Stimulated activated naive CD8-positive, alpha-beta T cell treated with anti-CD3 and anti-CD28 coated beads, Interleukin-15, amount 100 ng/mL, for 72 hours (primary cell): ENCODE data around the gene CHD2.
"Not testable (repeated sequence)": the region's sequence is repeated elsewhere in the genome, so short reads cannot be mapped to it uniquely, and the experiment has no call there.

Experiments
- ATAC-seq: fragments of 150-1000 bp; cut with Tn5 transposase; 2 replicates; pipeline ENCODE4 v1.10.0; 2021; ENCODE audit warnings: mild to moderate bottlenecking, moderate library complexity
- DNase-seq, 2 donors: peaks; one replicate each; pipeline ENCODE4 v3.0.0; 2021 to 2022
- H3K27ac Mint-ChIP-seq, 2 donors: one replicate each; pipeline ENCODE4 v1.8.0; 2022; ENCODE audit warnings: mild to moderate bottlenecking in 2 of 2, mixed read lengths in 2 of 2, moderate library complexity in 2 of 2
- H3K27me3 Mint-ChIP-seq: one replicate; pipeline ENCODE4 v1.8.0; 2022; ENCODE audit warnings: mixed read lengths
- H3K4me1 Mint-ChIP-seq: one replicate; pipeline ENCODE4 v1.8.0; 2022; ENCODE audit warnings: mild to moderate bottlenecking, mixed read lengths
- H3K4me3 Mint-ChIP-seq, 2 donors: one replicate each; pipeline ENCODE4 v1.8.0; 2022; ENCODE audit warnings: mild to moderate bottlenecking in 2 of 2, mixed read lengths in 2 of 2, moderate library complexity in 1 of 2
- H3K9me3 Mint-ChIP-seq, 2 donors: one replicate each; pipeline ENCODE4 v1.8.0; 2022; ENCODE audit warnings: mixed read lengths in 2 of 2

Gene CHD2

GRCh38 chr15:92899948-92900730 lies at the start of gene CHD2:
Gene CHD2 (plus strand): TSS chr15:92900324. CDS start chr15:92901238, 914 bp downstream.
- Mint-ChIP-seq H3K27ac (peak within 1 kb of the TSS; percentile 100), H3K27me3 (no peaks in the 10 kb centered on the region), H3K9me3 (peaks cover 10 to 15% of the 10 kb centered on the region in 2 donors), H3K4me3 (peak within 1 kb of the TSS; percentile 97 to 98), H3K4me1 (peaks cover 44% of the 10 kb centered on the region)
- DNase-seq = peak; percentile 78 to 83
- ATAC-seq = peak; percentile 85

DNA sequence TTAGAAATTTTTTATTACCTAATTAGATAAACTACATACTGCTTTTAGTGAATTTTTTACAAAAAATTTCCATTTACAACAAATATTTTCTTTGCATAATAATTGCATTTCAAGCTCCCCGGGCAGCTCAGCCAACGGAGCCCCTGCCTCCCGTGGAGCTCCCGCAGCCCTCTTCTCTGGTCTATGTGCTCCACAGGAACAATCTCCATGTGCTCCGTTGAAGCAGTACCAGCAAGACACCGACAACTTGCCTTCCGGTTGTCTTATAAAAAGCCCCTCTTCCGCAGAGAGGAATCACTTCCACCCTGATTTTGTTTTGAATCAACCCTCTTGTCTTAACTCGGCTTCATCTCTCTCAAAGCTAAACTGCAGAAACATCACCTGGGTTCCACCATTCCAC lies 46.9 kb upstream of the CHD2 start:
- no peaks in the 10 kb centered on the region for H3K9me3 Mint-ChIP-seq
- ATAC-seq (no peak), DNase-seq (no peak)
- no peak overlapping the region for H3K4me3 Mint-ChIP-seq
- peaks cover 27% of the 10 kb centered on the region for H3K4me1 Mint-ChIP-seq
- no peak overlapping the region for H3K27ac Mint-ChIP-seq
- H3K27me3 Mint-ChIP-seq = no peaks in the 10 kb centered on the region

DNA sequence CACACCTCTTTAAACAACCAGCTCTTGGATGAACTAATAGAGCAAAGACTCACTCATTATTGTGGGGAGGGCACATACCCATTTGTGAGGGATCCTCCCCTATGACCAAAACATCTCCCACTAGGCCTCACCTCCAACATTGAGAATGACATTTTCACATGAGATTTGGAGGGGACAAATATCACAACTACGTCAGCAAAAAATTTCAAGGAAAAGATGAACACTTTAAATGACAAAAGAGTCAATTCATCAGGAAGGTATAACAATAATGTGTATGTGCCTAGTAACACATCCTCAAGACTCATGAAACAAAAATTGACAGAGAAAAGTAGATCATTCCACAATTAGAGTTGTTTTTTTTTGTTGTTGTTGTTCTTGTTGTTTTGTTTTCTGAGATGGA lies 38.4 kb upstream of the CHD2 start:
- Mint-ChIP-seq H3K4me3 (no peak overlapping the region), H3K4me1 (no peaks in the 10 kb centered on the region), H3K27me3 (no peaks in the 10 kb centered on the region), H3K27ac (no peak overlapping the region), H3K9me3 (peaks cover 7 to 13% of the 10 kb centered on the region in 2 donors)
- DNase-seq (no peak), ATAC-seq (no peak)

- Mint-ChIP-seq H3K27ac (no peak overlapping the region), H3K9me3 (peaks cover 7 to 13% of the 10 kb centered on the region in 2 donors), H3K4me3 (no peak overlapping the region), H3K27me3 (no peaks in the 10 kb centered on the region), H3K4me1 (no peaks in the 10 kb centered on the region)
- ATAC-seq (no peak), DNase-seq (no peak)
Measured at GRCh38 chr15:92864127-92864814, 35.9 kb upstream of the CHD2 start.

- Mint-ChIP-seq H3K27me3 (no peaks in the 10 kb centered on the region), H3K27ac (no peak overlapping the region), H3K9me3 (peaks cover 0 to 6% of the 10 kb centered on the region in 2 donors), H3K4me3 (no peak overlapping the region), H3K4me1 (no peaks in the 10 kb centered on the region)
- ATAC-seq (no peak), DNase-seq (no peak)
Measured at GRCh38 chr15:92869263-92869940, 30.7 kb upstream of the CHD2 start.

- no peak overlapping the region for H3K27ac Mint-ChIP-seq
- H3K4me3 Mint-ChIP-seq = no peak overlapping the region
- DNase-seq (no peak), ATAC-seq (no peak)
- H3K4me1 Mint-ChIP-seq = no peaks in the 10 kb centered on the region
- no peaks in the 10 kb centered on the region for H3K9me3 Mint-ChIP-seq
- no peaks in the 10 kb centered on the region for H3K27me3 Mint-ChIP-seq
Measured at GRCh38 chr15:92870010-92870591, 30.0 kb upstream of the CHD2 start.

- H3K27ac Mint-ChIP-seq, H3K9me3 Mint-ChIP-seq, ATAC-seq, H3K4me1 Mint-ChIP-seq, DNase-seq, H3K27me3 Mint-ChIP-seq, H3K4me3 Mint-ChIP-seq: not testable (repeated sequence)
Measured at GRCh38 chr15:92872967-92873366, 27.2 kb upstream of the CHD2 start.

GRCh38 chr15:92877000-92877399 lies 23.1 kb upstream of the CHD2 start:
- H3K9me3 Mint-ChIP-seq = no peaks in the 10 kb centered on the region
- no peak overlapping the region for H3K27ac Mint-ChIP-seq
- no peaks in the 10 kb centered on the region for H3K27me3 Mint-ChIP-seq
- no peak for DNase-seq
- no peak overlapping the region for H3K4me3 Mint-ChIP-seq
- ATAC-seq = no peak
- peaks cover 47% of the 10 kb centered on the region for H3K4me1 Mint-ChIP-seq

- peaks cover 51% of the 10 kb centered on the region for H3K4me1 Mint-ChIP-seq
- H3K4me3 Mint-ChIP-seq = no peak overlapping the region
- no peak overlapping the region for H3K27ac Mint-ChIP-seq
- DNase-seq (no peak), ATAC-seq (no peak)
- no peaks in the 10 kb centered on the region for H3K27me3 Mint-ChIP-seq
- H3K9me3 Mint-ChIP-seq = no peaks in the 10 kb centered on the region
Measured at GRCh38 chr15:92877416-92877815, 22.7 kb upstream of the CHD2 start.

GRCh38 chr15:92878593-92879053 lies 21.5 kb upstream of the CHD2 start:
- ATAC-seq = no peak
- H3K4me3 Mint-ChIP-seq = no peak overlapping the region
- no peaks in the 10 kb centered on the region for H3K9me3 Mint-ChIP-seq
- H3K27me3 Mint-ChIP-seq = no peaks in the 10 kb centered on the region
- no peak overlapping the region for H3K27ac Mint-ChIP-seq
- H3K4me1 Mint-ChIP-seq = peaks cover 52% of the 10 kb centered on the region
- no peak for DNase-seq

DNA sequence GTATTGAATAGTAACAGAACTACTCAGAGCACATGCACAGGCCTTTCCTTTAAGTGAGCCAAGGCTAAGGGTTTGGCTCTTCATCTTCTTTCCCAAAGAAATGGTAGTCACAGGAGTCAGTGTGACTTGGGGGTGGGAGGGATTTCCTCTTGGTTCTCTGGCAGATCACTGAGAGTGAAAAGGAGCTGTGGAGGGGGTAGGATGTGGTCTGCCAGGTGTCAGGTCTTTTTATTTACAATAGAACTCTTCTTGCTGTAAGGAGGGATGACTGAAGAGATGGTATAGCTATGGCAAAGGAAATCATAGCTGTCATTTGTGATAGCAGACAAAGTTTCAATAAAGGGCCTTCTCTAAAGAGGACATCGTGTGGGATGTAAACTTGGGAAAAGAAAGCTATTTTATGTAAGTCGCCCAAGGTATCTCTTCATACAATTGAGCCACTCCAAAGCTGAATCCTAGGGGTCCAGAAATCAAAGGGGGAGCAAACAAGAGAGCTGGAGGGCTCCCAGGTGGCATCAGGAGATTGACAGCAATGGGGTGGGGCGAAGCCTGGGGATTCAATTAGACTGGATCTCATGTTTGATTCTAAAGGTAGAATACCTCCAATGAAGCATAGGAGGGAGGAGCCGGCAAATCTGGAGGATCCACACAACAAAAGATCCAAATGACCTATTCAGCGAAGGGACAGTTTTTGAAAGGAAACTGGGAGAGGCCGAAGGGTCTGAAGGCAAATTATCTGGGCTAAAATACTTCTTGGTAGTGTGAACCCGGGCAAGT lies 20.0 kb upstream of the CHD2 start:
- Mint-ChIP-seq H3K27me3 (no peaks in the 10 kb centered on the region), H3K9me3 (no peaks in the 10 kb centered on the region), H3K27ac (peak overlapping the region; percentile 99), H3K4me3 (peak overlapping the region; percentile 94 to 95), H3K4me1 (peaks cover 52% of the 10 kb centered on the region)
- no peak for DNase-seq
- no peak for ATAC-seq

DNA sequence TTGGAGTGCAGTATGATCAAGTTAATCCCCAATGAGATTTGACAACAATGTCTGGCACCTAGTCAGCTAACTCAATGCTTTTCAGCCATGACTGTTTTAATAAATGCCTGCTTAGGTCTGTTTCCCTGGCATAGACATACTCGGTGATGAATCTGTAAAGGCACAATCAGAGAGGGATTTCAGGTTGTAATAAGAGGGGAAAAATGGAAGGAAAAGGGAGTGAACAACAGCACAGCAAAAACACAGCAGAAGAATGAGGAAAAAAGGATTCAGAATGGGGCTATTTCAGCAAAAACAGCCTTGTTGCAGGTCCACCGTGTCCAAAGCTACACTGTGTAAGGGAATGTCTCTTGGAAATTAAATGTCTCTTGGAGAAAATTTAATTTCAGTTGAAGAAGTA lies 19.3 kb upstream of the CHD2 start:
- Mint-ChIP-seq H3K27me3 (no peaks in the 10 kb centered on the region), H3K4me1 (peaks cover 52% of the 10 kb centered on the region), H3K9me3 (no peaks in the 10 kb centered on the region), H3K27ac (peak overlapping the region; percentile 99), H3K4me3 (peak overlapping the region; percentile 94 to 95)
- DNase-seq = no peak
- ATAC-seq = no peak

GRCh38 chr15:92881211-92881754 lies 18.8 kb upstream of the CHD2 start:
- H3K4me1 Mint-ChIP-seq = peaks cover 52% of the 10 kb centered on the region
- peak overlapping the region; percentile 94 to 95 for H3K4me3 Mint-ChIP-seq
- no peak for DNase-seq
- no peaks in the 10 kb centered on the region for H3K9me3 Mint-ChIP-seq
- no peaks in the 10 kb centered on the region for H3K27me3 Mint-ChIP-seq
- no peak for ATAC-seq
- H3K27ac Mint-ChIP-seq = peak overlapping the region; percentile 99

DNA sequence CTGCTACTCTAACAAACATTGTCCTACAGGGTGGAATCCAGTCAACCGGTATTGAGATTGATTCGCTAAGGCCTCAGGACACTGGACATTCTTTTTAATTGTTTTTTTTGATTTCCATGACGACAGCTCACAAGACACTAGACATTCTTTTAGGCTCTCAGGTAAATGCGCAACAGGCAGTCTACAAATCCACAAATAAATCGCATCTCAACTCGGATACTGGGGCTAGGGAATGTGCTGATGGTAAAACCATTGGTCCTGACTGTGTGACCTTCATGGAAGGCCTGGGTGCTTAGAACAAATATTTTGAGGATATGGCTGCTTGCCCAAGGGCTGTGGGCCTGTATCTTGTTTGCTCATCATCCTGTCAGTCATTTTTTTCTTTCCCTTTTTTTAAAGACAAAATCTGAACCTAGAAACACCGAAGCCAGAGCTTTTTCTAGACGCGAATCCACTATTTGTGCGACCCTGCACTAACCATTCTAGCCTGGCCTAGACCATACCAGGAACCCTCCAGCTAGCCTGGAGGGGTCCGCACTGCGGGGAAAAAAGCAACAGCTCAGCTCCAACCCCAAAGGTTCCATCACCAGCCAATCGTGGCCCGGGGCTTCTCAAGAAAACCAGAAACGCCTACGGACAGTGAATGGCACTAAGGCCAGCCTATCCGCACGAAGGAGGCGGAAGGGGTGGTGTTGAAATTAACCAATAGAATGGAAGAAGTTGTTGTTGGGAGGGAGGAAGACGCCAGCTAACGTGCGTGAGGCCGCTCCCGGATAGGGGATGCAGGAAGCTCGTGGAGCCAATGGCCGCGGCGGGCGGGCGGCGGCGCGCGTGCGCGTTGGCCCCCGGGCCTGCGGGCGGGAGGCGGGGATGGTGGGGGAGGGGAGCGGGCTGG lies 18.1 kb upstream of the CHD2 start:
- ATAC-seq = peak; percentile 95
- Mint-ChIP-seq H3K27me3 (no peaks in the 10 kb centered on the region), H3K9me3 (no peaks in the 10 kb centered on the region), H3K27ac (peak overlapping the region; percentile 99), H3K4me1 (peaks cover 58% of the 10 kb centered on the region), H3K4me3 (peak overlapping the region; percentile 94 to 95)
- DNase-seq = peak; percentile 98 to 99
